A673 (cell line): ENCODE measurements around the gene FAM13A. TPM values are rescaled to one million over a fixed set of nuclear protein-coding genes. Genes with fewer than 3 reads are reported as not detected.
"Not testable (repeated sequence)": the region's sequence is repeated elsewhere in the genome, so short reads cannot be mapped to it uniquely, and the experiment has no call there.

Experiments used
- BruUV-seq: library from RNA; stranded (reverse); fragments of 400-500 nt; replicated peaks from 2 replicates; lab custom pipeline; 2021; lab: Mats Ljungman, UMichigan
- CTCF ChIA-PET: fragments of 300-600 bp; sonication (Branson Sonifier 250); formaldehyde crosslinking; loops from one replicate; lab custom pipeline; 2022; ENCODE audit warnings: antibody characterized with exemption; lab: Charles Lee
- POLR2A ChIA-PET: fragments of 300-600 bp; sonication (Branson Sonifier 250); formaldehyde crosslinking; loops from one replicate; lab custom pipeline; 2022; ENCODE audit warnings: antibody characterized with exemption; ENCODE audit not compliant: low non-redundant PET; lab: Charles Lee
- DNase-seq: peaks from one replicate; pipeline ENCODE4 v3.0.0-alpha.2; 2015; ENCODE audit warnings: low spot score
- H3K27ac ChIP-seq: fragments of 200-600 bp; sonication (generic); 2 replicates; pipeline ENCODE4 v1.5.1; 2016; ENCODE audit warnings: mixed run types, low read depth, mild to moderate bottlenecking, mixed read lengths, antibody characterized with exemption, low read length; ENCODE audit not compliant: poor library complexity, severe bottlenecking
- H3K27me3 ChIP-seq: fragments of 200-600 bp; sonication (generic); replicated peaks from 2 replicates; pipeline ENCODE4 v1.6.1; 2017; ENCODE audit warnings: mixed run types, low read depth, mild to moderate bottlenecking, mixed read lengths, antibody characterized with exemption, low read length; ENCODE audit not compliant: insufficient read depth, poor library complexity
- H3K36me3 ChIP-seq: fragments of 200-600 bp; sonication (generic); 2 replicates; pipeline ENCODE4 v1.6.1; 2016; ENCODE audit warnings: mixed run types, mild to moderate bottlenecking, mixed read lengths, antibody characterized with exemption, low read length; ENCODE audit not compliant: insufficient read depth, poor library complexity, severe bottlenecking
- H3K4me1 ChIP-seq: fragments of 200-600 bp; sonication (generic); 2 replicates; pipeline ENCODE4 v1.6.1; 2017; ENCODE audit warnings: mixed run types, mild to moderate bottlenecking, mixed read lengths, antibody characterized with exemption, low read length; ENCODE audit not compliant: insufficient read depth, poor library complexity, severe bottlenecking
- H3K4me3 ChIP-seq: fragments of 200-600 bp; sonication (generic); 2 replicates; pipeline ENCODE4 v1.5.1; 2016; ENCODE audit warnings: low read depth, mixed run types, mild to moderate bottlenecking, mixed read lengths, low read length; ENCODE audit not compliant: poor library complexity, severe bottlenecking
- H3K9me3 ChIP-seq: fragments of 200-600 bp; sonication (generic); 2 replicates; pipeline ENCODE4 v1.6.1; 2016; ENCODE audit warnings: mixed run types, low read depth, mild to moderate bottlenecking, mixed read lengths, antibody characterized with exemption, low read length; ENCODE audit not compliant: poor library complexity, severe bottlenecking
- CTCF ChIP-seq: fragments of 300-800, 200-600 bp; sonication (generic); conservative IDR thresholded peaks from 2 replicates; pipeline ENCODE4 v1.5.1; 2017; ENCODE audit warnings: low read depth, mild to moderate bottlenecking, antibody characterized with exemption, low read length, moderate library complexity, mixed read lengths
- EZH2 ChIP-seq: fragments of 200-600 bp; sonication (generic); IDR thresholded peaks from 2 replicates; pipeline ENCODE4 v1.6.1; 2017; ENCODE audit warnings: borderline replicate concordance, low read depth, mild to moderate bottlenecking, mixed read lengths, antibody characterized with exemption, low read length; ENCODE audit not compliant: poor library complexity, severe bottlenecking
- intact Hi-C: fragments of 100-400 bp; cut with micrococcal nuclease; formaldehyde crosslinking; loops from one replicate; pipeline ENCODE4 v1.10.0; 2022; ENCODE audit not compliant: unreplicated experiment
- total RNA-seq: library from RNA; stranded (reverse); gene quantifications from 2 replicates; pipeline ENCODE4 v1.2.3, GENCODE V29; 2021

Gene FAM13A
- total RNA-seq, 1 experiment from 2014 or later = 15.5 TPM

- CTCF ChIA-PET = no interaction called here
- Histone ChIP-seq H3K4me1 (no peaks in the 10 kb centered on the region), H3K4me3 (no peak overlapping the region), H3K9me3 (no peaks in the 10 kb centered on the region), H3K27ac (no peak overlapping the region), H3K36me3 (no peaks in the 10 kb centered on the region), H3K27me3 (no peaks in the 10 kb centered on the region)
- POLR2A ChIA-PET = no interaction called here
- intact Hi-C loops = no loop called here
- TF ChIP-seq CTCF = no peak
- no peak for TF ChIP-seq EZH2
- DNase-seq = no peak
- BruUV-seq = no TSS peak
Measured at GRCh38 chr4:88908003-88908402, 149.0 kb downstream of the FAM13A start.

- Histone ChIP-seq H3K4me1 (no peaks in the 10 kb centered on the region), H3K27me3 (no peaks in the 10 kb centered on the region), H3K36me3 (no peaks in the 10 kb centered on the region), H3K4me3 (no peak overlapping the region), H3K9me3 (no peaks in the 10 kb centered on the region), H3K27ac (no peak overlapping the region)
- no TSS peak for BruUV-seq
- no peak for TF ChIP-seq EZH2
- TF ChIP-seq CTCF = no peak
- intact Hi-C loops = no loop called here
- ChIA-PET POLR2A (no interaction called here), CTCF (no interaction called here)
- DNase-seq = no peak
Measured at GRCh38 chr4:88907478-88907877, 149.5 kb downstream of the FAM13A start.

GRCh38 chr4:88904240-88904639 lies 152.7 kb downstream of the FAM13A start:
- BruUV-seq, H3K4me3 ChIP-seq, H3K36me3 ChIP-seq, CTCF ChIA-PET, H3K4me1 ChIP-seq, intact Hi-C loops, H3K27me3 ChIP-seq, H3K9me3 ChIP-seq, H3K27ac ChIP-seq, DNase-seq: not testable (repeated sequence)
- POLR2A ChIA-PET = interaction anchor here (0.7 kb wide), 1 partner anchor 102 kb away, joined by 3 read pairs; no protein-coding TSS in a partner anchor

- TF ChIP-seq CTCF (no peak), EZH2 (no peak)
- no peaks in the 10 kb centered on the region for H3K36me3 ChIP-seq
- H3K27ac ChIP-seq = no peak overlapping the region
- intact Hi-C loops = no loop called here
- H3K27me3 ChIP-seq = no peaks in the 10 kb centered on the region
- no peaks in the 10 kb centered on the region for H3K9me3 ChIP-seq
- POLR2A ChIA-PET = no interaction called here
- H3K4me3 ChIP-seq = no peak overlapping the region
- CTCF ChIA-PET = no interaction called here
- no peaks in the 10 kb centered on the region for H3K4me1 ChIP-seq
- DNase-seq = no peak
- no TSS peak for BruUV-seq
Measured at GRCh38 chr4:88900432-88900831, 156.6 kb downstream of the FAM13A start.
